A549 (cell line): ENCODE data around the gene B3GNT2.

Source experiments
- CHD4 ChIP-seq: fragments of 200-600 bp; sonication (generic); IDR thresholded peaks from 2 replicates; pipeline ENCODE4 v1.6.1; 2016; ENCODE audit warnings: antibody characterized with exemption, mild to moderate bottlenecking, borderline replicate concordance
- EP300 ChIP-seq, 2 experiments: fragments of >200 bp; sonication (Bioruptor Twin); formaldehyde crosslinking; IDR thresholded peaks; 2 replicates in 1 of 2; 3 replicates in 1 of 2; pipeline ENCODE4 v1.6.1; 2016 to 2017
- FOSL2 ChIP-seq, 2 experiments: fragments of 450-650 bp in 1 of 2; fragments of >200 bp in 1 of 2; sonication (Bioruptor Twin) in 1 of 2; formaldehyde crosslinking; IDR thresholded peaks; 2 replicates each; pipeline versions ENCODE4 v1.5.0 to v1.6.1; 2016 to 2020; ENCODE audit warnings: mild to moderate bottlenecking in 1 of 2, moderate library complexity in 1 of 2
- JUN ChIP-seq, 2 experiments: fragments of >200 bp; sonication (Bioruptor Twin); formaldehyde crosslinking; IDR thresholded peaks; 2 replicates in 1 of 2; 3 replicates in 1 of 2; pipeline ENCODE4 v1.6.1; 2016 to 2017
- KDM1A ChIP-seq: fragments of 200-600 bp; sonication (generic); IDR thresholded peaks from 2 replicates; pipeline ENCODE4 v1.6.1; 2016; ENCODE audit warnings: low read depth, mild to moderate bottlenecking
- MYC ChIP-seq: IDR thresholded peaks from 2 replicates; pipeline ENCODE4 v1.6.1; 2012; ENCODE audit warnings: mild to moderate bottlenecking, inconsistent platforms, low read length, improper control_type of control experiment, borderline replicate concordance
- POLR2A ChIP-seq: IDR thresholded peaks from 2 replicates; pipeline ENCODE4 v1.6.1; 2012; ENCODE audit warnings: mild to moderate bottlenecking, low read length
- RAD21 ChIP-seq, 2 experiments: fragments of >200 bp in 1 of 2; sonication (Bioruptor Twin) in 1 of 2; formaldehyde crosslinking in 1 of 2; IDR thresholded peaks in 1 of 2; conservative IDR thresholded peaks in 1 of 2; 2 replicates in 1 of 2; 3 replicates in 1 of 2; pipeline ENCODE4 v1.6.1; 2012 to 2018; ENCODE audit warnings: inconsistent platforms in 1 of 2
- TP53 ChIP-seq: fragments of 250-450 bp; sonication (Bioruptor Pico); IDR thresholded peaks from 2 replicates; pipeline ENCODE4 v1.5.0; 2021; ENCODE audit warnings: mild to moderate bottlenecking, moderate library complexity
- TF ChIP-seq, protein P1 (sequence below): fragments of >200 bp; sonication (Bioruptor Twin); formaldehyde crosslinking; IDR thresholded peaks from 3 replicates; pipeline ENCODE4 v1.5.1; 2016
- TF ChIP-seq, protein P2 (sequence below): IDR thresholded peaks from 2 replicates; pipeline ENCODE4 v1.6.1; 2012
- TF ChIP-seq, protein P3 (sequence below): fragments of 250-450 bp; sonication (Bioruptor Pico); IDR thresholded peaks from 2 replicates; pipeline ENCODE4 v1.5.0; 2021; ENCODE audit warnings: mild to moderate bottlenecking, moderate library complexity, borderline replicate concordance
- TF ChIP-seq, protein P4 (sequence below): fragments of 450-650 bp; IDR thresholded peaks from 2 replicates; pipeline ENCODE4 v1.6.1; 2014; ENCODE audit warnings: antibody characterized with exemption

DNA sequence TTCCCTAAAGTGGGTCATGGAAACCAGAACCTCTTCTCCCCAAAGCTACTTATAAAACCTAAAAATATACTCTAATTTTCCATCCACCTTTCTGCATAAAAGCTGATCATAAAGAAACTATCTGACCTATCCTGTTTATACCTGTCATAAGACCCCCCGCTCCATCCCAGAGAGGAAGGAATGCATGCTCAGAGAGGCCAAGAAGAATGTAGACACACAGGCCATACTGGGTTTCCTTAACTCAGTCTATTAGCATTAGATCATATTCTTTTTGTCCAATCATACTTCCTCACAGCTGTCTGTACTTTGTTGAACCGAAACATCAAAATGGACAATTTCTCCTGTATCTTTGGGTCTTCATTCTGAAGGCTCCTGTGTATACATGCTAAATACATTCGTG lies 52.3 kb downstream of the B3GNT2 start:
- no peak for TF ChIP-seq POLR2A
- TF ChIP-seq RAD21 (conservative IDR thresholded peaks at IDR 0.05 in 1 of 2, IDR thresholded peaks at IDR 0.05 in 1 of 2): no peak
- no peak for TF ChIP-seq FOSL2 (IDR thresholded peaks at IDR 0.05)
- TF ChIP-seq FOSL2 (CRISPR knock-in tag; IDR thresholded peaks at IDR 0.05): no peak
- TF ChIP-seq, protein P1, sequence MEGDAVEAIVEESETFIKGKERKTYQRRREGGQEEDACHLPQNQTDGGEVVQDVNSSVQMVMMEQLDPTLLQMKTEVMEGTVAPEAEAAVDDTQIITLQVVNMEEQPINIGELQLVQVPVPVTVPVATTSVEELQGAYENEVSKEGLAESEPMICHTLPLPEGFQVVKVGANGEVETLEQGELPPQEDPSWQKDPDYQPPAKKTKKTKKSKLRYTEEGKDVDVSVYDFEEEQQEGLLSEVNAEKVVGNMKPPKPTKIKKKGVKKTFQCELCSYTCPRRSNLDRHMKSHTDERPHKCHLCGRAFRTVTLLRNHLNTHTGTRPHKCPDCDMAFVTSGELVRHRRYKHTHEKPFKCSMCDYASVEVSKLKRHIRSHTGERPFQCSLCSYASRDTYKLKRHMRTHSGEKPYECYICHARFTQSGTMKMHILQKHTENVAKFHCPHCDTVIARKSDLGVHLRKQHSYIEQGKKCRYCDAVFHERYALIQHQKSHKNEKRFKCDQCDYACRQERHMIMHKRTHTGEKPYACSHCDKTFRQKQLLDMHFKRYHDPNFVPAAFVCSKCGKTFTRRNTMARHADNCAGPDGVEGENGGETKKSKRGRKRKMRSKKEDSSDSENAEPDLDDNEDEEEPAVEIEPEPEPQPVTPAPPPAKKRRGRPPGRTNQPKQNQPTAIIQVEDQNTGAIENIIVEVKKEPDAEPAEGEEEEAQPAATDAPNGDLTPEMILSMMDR: no peak
- TF ChIP-seq EP300 (IDR thresholded peaks at IDR 0.05): no peak
- no peak for TF ChIP-seq MYC
- no peak for TF ChIP-seq CHD4
- no peak for TF ChIP-seq KDM1A
- TF ChIP-seq, protein P2, sequence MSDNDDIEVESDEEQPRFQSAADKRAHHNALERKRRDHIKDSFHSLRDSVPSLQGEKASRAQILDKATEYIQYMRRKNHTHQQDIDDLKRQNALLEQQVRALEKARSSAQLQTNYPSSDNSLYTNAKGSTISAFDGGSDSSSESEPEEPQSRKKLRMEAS: no peak
- TF ChIP-seq TP53: no peak
- no peak for TF ChIP-seq JUN (IDR thresholded peaks at IDR 0.05)
- TF ChIP-seq, protein P3, sequence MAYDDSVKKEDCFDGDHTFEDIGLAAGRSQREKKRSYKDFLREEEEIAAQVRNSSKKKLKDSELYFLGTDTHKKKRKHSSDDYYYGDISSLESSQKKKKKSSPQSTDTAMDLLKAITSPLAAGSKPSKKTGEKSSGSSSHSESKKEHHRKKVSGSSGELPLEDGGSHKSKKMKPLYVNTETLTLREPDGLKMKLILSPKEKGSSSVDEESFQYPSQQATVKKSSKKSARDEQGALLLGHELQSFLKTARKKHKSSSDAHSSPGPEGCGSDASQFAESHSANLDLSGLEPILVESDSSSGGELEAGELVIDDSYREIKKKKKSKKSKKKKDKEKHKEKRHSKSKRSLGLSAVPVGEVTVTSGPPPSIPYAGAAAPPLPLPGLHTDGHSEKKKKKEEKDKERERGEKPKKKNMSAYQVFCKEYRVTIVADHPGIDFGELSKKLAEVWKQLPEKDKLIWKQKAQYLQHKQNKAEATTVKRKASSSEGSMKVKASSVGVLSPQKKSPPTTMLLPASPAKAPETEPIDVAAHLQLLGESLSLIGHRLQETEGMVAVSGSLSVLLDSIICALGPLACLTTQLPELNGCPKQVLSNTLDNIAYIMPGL (CRISPR knock-in tag): no peak
- TF ChIP-seq, protein P4, sequence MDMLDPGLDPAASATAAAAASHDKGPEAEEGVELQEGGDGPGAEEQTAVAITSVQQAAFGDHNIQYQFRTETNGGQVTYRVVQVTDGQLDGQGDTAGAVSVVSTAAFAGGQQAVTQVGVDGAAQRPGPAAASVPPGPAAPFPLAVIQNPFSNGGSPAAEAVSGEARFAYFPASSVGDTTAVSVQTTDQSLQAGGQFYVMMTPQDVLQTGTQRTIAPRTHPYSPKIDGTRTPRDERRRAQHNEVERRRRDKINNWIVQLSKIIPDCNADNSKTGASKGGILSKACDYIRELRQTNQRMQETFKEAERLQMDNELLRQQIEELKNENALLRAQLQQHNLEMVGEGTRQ: no peak
